ENCODE results near the gene KRTAP19-7. TPM values are rescaled to one million over a fixed set of nuclear protein-coding genes. Genes with fewer than 3 reads are reported as not detected.

Gene KRTAP19-7
- not detected for total RNA-seq
- long read RNA-seq, result 0 reads

- ATAC-seq (no peak), DNase-seq (no peak)
- intact Hi-C loops (cut with DNase I, micrococcal nuclease), result no loop called here
Observed at GRCh38 chr21:30561264-30561895, at the start of gene KRTAP19-7. TSS of gene KRTAP19-7 (minus strand) at chr21:30561314. CDS start at chr21:30561289, 25 bp downstream.

- DNase-seq (no peak), ATAC-seq (no peak)
- intact Hi-C loops (cut with DNase I, micrococcal nuclease), result no loop called here
Observed at GRCh38 chr21:30605968-30606367, 44.9 kb upstream of the KRTAP19-7 start.

DNA sequence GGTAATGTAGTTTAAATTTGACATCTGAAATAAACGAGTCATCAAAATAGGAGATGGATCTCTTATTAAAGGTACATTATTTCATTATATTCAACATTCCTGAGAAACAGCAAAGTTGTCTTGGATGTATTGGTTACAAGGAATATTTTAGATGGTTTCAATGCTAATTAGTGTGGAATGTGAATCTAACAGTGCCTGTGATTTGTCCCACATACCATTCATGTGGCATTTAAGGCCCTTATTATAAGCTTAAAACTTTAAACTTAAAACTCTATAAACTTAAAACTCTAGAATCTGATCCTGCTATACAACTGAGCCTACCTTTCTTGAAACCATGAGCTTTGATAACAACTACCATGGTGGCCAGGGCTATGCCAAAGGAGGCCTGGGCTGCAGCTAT is 39.7 kb upstream of the KRTAP19-7 start, which contains the start of gene KRTAP22-1:
Gene KRTAP22-1, plus strand, starts transcription at position 301 of the 400 bp plus-strand sequence.
- intact Hi-C loops (cut with DNase I, micrococcal nuclease), result no loop called here
- ATAC-seq, result no peak

GRCh38 chr21:30598802-30599201 is 37.7 kb upstream of the KRTAP19-7 start, which contains the start of gene KRTAP6-2:
TSS of gene KRTAP6-2 (minus strand) at chr21:30598902. CDS start at chr21:30598874, 28 bp downstream.
- intact Hi-C loops (cut with DNase I, micrococcal nuclease), result no loop called here
- ATAC-seq, result no peak

More for the DNA sequence above, 39.7 kb upstream of the KRTAP19-7 start, which contains the start of gene KRTAP22-1:
- no peak for DNase-seq

DNA sequence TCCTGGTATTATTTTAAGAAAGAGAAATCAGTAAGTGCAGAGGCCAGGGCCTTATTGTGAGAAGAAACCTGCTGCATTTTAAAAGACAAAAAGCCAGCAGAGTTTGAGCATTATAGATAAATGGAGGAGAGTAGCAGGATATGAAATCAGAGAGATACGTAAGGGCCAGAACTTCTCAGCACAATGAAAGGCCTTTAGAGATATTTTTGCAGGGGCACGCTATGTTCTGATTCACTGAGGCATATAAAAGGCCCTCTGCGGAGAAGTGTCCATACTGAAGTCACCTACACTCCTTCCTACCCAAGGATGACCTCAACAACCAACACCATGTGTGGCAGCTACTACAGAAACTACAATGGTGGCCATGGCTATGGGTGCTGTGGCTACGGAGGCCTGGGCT is 31.0 kb upstream of the KRTAP19-7 start, which contains the start of gene KRTAP6-3:
Gene KRTAP6-3, plus strand, starts transcription at position 301 of the 400 bp plus-strand sequence. Its CDS starts 6 bp downstream, at position 307.
- DNase-seq (no peak), ATAC-seq (no peak)
- intact Hi-C loops (cut with DNase I, micrococcal nuclease), result no loop called here

More at GRCh38 chr21:30598802-30599201, 37.7 kb upstream of the KRTAP19-7 start, which contains the start of gene KRTAP6-2:
- no peak for DNase-seq

DNA sequence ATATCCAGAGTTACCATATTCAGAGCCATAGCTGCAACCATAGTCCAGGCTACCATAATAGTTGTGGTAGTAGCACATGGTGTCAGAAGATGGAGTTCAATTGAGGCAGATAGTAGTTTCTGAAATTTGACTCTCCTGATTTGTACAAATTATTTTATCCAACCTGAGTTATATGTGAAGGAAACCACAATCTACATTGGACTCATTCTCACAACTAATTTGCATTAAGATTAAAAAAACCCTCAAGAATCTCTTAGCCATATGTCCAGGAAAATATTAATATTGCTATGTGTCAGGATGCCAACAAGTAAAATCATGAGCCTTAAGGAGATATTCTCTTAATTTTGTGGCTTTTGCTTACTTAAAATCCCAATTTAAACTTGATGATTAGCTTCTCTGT is 29.2 kb upstream of the KRTAP19-7 start, which contains the start of gene KRTAP22-2:
Gene KRTAP22-2, minus strand, starts transcription at position 101 of the 400 bp plus-strand sequence.
- no peak for ATAC-seq
- intact Hi-C loops (cut with DNase I, micrococcal nuclease), result no loop called here

GRCh38 chr21:30582870-30583269 is 21.8 kb upstream of the KRTAP19-7 start:
- no peak for ATAC-seq
- intact Hi-C loops (cut with DNase I, micrococcal nuclease), result no loop called here
- no peak for DNase-seq

More for the DNA sequence above, 29.2 kb upstream of the KRTAP19-7 start, which contains the start of gene KRTAP22-2:
- DNase-seq, result no peak

DNA sequence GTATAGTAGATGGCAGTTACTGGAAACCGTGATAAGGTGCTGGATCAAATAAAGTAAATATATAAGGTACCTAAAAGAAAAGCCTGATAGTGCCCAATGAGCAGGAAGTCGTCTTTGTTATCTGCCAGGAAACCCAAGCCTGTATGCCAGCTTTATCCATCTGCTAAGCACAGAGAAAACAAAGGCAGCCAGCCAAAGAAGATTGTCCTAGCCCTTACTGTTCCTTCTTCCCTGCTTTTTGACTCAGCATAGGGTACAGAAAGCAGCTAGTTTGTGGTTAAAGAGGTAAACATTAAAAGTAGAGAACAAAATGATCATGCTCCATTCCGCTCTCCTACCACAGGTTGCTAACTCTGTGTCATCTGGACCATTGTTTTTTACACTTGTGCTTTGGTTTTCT is 19.0 kb upstream of the KRTAP19-7 start:
- intact Hi-C loops (cut with DNase I, micrococcal nuclease), result no loop called here
- no peak for ATAC-seq
- DNase-seq, result no peak

DNA sequence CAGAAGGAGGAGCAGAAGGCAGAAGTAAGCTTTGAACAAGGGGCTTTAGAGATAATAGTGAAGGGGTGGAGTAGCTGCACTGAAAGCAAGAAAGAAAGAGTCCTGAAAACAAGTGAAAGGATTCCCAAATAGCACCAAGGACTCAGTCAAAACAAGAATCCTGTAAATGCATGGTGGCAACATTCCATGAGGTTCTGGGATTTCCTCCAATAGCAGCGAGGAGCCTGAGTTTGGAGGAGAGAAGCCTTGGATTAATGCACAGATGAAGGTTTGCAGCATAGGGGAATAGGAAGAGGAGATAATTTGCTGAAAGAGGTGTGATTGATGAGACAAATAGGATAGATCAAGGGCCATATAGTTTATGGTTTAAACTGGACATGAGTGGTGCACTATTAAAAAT is 18.2 kb upstream of the KRTAP19-7 start:
- intact Hi-C loops (cut with DNase I, micrococcal nuclease), result no loop called here
- no peak for DNase-seq
- no peak for ATAC-seq

DNA sequence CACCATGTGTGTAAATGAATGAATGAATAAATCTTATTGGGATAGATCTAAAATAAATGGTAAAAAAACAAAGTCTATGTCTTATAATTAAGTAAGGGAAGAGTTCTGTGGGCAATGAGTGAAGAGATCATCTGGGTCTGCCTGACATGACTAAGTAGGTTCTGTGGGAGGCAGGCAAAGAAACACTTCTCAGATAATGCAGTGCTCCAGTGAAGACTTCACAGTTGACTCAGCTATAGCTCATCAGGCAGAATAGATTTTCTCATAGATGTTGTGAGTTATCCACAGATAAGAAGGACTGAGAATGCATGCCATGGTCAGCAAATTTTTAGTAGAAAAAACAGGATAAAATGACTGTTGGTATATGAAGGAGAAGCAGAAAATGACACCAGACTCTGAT is 16.7 kb upstream of the KRTAP19-7 start:
- ATAC-seq, result no peak
- DNase-seq, result no peak
- intact Hi-C loops (cut with DNase I, micrococcal nuclease), result no loop called here

DNA sequence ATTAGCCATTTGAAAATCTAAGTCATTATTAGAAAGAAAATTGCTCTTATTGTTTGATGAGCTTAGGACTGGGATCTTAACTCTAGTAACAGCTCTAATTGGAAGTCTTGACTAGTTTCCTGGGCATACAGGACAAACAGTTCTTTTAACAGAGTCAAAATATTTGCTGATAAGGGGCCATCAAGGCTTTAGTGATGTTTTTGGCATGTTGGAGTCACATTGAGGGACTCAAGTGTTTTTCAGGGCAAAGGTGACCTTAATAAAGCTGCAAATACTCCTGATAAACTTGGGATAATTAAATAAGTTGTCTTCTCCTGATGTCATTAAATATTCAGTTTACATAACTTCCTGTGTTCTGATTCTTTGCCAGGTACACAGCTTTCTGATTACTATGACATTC is 6.5 kb upstream of the KRTAP19-7 start:
- no peak for DNase-seq
- intact Hi-C loops (cut with DNase I, micrococcal nuclease), result no loop called here
- ATAC-seq, result no peak

- ATAC-seq (no peak), DNase-seq (no peak)
- intact Hi-C loops (cut with DNase I, micrococcal nuclease), result no loop called here
Observed at GRCh38 chr21:30563630-30564029, 2.5 kb upstream of the KRTAP19-7 start.

DNA sequence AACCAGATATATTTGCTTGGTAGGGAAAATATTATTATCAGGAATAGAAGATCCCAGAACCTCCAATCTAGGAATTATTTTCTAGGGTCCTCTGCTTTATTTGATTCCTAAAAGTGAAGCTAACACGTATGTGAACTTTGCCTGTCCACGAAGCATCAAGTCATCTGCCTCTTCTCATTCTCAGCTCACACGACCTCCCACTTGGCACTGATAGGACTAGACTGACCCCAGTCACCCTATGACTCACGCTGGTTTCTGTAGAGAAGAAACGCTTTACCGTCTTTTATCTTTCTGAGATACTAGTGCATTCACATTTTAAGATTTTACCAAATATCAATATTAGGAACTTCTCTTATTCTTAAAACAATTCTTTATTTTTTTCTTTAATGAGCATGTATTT is 2.0 kb upstream of the KRTAP19-7 start:
- DNase-seq (no peak), ATAC-seq (no peak)
- intact Hi-C loops (cut with DNase I, micrococcal nuclease), result no loop called here

GRCh38 chr21:30561957-30562356 is 843 bp upstream of the KRTAP19-7 start:
- DNase-seq (no peak), ATAC-seq (no peak)
- intact Hi-C loops (cut with DNase I, micrococcal nuclease), result no loop called here

DNA sequence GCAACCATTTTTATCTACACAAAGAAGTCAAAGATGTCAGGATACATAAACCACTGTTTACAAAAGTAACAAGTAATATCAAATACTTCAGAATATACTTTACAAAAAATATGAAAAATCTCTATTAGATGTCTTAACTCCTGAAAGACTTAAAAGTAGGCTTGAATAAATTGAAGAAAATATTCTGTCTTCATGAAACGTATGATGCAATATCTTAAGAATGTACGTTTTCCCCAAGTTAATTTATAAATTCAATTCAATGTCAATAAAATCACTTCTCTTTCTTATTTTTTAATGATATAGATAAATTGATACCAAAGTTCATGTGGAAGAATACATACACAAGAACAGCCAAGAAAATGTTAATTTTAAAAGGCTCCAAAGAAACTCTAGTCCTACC is 6.0 kb downstream of the KRTAP19-7 start:
- intact Hi-C loops (cut with DNase I, micrococcal nuclease), result no loop called here
- ATAC-seq (no peak), DNase-seq (no peak)

DNA sequence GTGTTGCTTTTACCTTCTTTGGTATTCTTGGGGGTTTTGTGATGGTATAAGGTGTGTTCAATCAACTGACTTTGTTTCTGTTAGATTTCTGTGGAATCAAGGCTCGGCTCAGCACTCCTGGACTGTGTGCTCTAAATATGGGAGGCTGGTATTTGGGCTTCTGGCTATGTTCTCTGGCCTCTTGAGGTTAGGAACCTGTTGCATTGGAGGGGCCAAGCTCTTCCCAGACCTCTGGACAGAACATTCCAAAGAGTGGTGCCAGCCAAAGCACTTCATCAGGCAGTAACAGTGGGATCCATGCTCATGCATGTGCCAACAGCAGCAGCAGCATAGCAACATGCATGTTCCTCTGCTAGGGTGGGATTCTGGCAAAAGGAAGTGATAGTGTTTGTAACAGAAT is 8.3 kb downstream of the KRTAP19-7 start:
- intact Hi-C loops (cut with DNase I, micrococcal nuclease), result no loop called here
- DNase-seq (no peak), ATAC-seq (no peak)

- DNase-seq (no peak), ATAC-seq (no peak)
- intact Hi-C loops (cut with DNase I, micrococcal nuclease), result no loop called here
Observed at GRCh38 chr21:30541764-30542163, 19.4 kb downstream of the KRTAP19-7 start, which contains the start of gene KRTAP19-6. TSS of gene KRTAP19-6 (minus strand) at chr21:30541864. CDS start at chr21:30541833, 31 bp downstream.

- ATAC-seq (no peak), DNase-seq (no peak)
- intact Hi-C loops (cut with DNase I, micrococcal nuclease), result no loop called here
Observed at GRCh38 chr21:30518876-30519275, 42.2 kb downstream of the KRTAP19-7 start.

GRCh38 chr21:30515681-30516080 is 45.4 kb downstream of the KRTAP19-7 start:
- intact Hi-C loops (cut with DNase I, micrococcal nuclease), result no loop called here
- ATAC-seq (no peak), DNase-seq (no peak)

Data from left colon (tissue), 2 donors.